Activated CD4-positive, alpha-beta T cell treated with anti-CD3 and anti-CD28 coated beads, Interleukin-2, amount 50 U/mL, for 1 hour (primary cell): ENCODE measurements around the gene TMEFF1.

Experiments
- DNase-seq: peaks from one replicate; pipeline ENCODE4 v3.0.0-alpha.2; 2020

The TMEFF1 gene

GRCh38 chr9:100448266-100448665, 24.7 kb upstream of the TMEFF1 start:
- no peak for DNase-seq

GRCh38 chr9:100449420-100449819, 23.5 kb upstream of the TMEFF1 start:
- no peak for DNase-seq

DNA sequence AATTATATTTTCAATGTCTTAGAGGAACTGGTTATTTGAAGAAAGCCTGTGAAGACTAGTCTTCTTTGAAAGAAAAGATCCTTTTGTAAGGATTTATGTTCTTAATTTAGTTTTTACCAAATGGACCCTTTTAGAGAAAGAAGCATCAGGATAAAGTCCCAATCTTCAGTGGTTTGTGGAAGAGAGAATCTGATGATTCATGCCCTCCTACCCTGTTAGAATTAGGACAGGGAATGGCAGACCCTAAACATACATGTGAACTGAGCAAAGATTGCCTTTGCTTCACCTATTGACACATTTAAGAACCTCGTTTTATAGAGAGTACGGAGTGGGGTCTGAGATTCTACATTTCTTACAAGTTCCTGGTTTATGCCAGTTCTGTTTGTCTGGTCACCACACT, 20.1 kb upstream of the TMEFF1 start:
- no peak for DNase-seq

GRCh38 chr9:100455470-100455869, 17.5 kb upstream of the TMEFF1 start:
- no peak for DNase-seq

- no peak for DNase-seq
Observed at GRCh38 chr9:100457517-100457916, 15.4 kb upstream of the TMEFF1 start.

- no peak for DNase-seq
Observed at GRCh38 chr9:100459963-100460362, 13.0 kb upstream of the TMEFF1 start.

GRCh38 chr9:100465274-100465673, 7.7 kb upstream of the TMEFF1 start:
- no peak for DNase-seq

- no peak for DNase-seq
Observed at GRCh38 chr9:100465761-100466160, 7.2 kb upstream of the TMEFF1 start.

- DNase-seq, result no peak
Observed at GRCh38 chr9:100466171-100466828, 6.6 kb upstream of the TMEFF1 start.

- DNase-seq, result no peak
Observed at GRCh38 chr9:100466829-100467221, 6.1 kb upstream of the TMEFF1 start.

DNA sequence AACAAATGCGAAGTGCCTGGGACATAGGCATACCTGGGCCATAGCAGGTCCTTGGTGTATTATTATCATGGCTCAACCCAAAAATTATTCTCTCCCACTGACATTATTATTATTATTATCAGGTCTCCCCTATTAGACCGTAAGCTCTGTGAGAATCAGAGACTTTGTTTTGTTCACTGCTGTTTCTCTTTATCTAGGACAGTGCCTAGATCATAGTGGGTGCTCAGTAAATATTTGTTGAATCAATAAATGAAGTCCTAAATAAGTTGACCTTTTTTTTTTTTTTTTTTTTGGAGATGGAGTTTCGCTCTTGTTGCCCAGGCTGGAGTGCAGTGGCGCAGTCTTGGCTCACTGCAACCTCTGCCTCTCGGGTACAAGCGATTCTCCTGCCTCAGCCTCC, 4.9 kb upstream of the TMEFF1 start:
- DNase-seq, result no peak

- no peak for DNase-seq
Observed at GRCh38 chr9:100472268-100472667, 681 bp upstream of the TMEFF1 start.

DNA sequence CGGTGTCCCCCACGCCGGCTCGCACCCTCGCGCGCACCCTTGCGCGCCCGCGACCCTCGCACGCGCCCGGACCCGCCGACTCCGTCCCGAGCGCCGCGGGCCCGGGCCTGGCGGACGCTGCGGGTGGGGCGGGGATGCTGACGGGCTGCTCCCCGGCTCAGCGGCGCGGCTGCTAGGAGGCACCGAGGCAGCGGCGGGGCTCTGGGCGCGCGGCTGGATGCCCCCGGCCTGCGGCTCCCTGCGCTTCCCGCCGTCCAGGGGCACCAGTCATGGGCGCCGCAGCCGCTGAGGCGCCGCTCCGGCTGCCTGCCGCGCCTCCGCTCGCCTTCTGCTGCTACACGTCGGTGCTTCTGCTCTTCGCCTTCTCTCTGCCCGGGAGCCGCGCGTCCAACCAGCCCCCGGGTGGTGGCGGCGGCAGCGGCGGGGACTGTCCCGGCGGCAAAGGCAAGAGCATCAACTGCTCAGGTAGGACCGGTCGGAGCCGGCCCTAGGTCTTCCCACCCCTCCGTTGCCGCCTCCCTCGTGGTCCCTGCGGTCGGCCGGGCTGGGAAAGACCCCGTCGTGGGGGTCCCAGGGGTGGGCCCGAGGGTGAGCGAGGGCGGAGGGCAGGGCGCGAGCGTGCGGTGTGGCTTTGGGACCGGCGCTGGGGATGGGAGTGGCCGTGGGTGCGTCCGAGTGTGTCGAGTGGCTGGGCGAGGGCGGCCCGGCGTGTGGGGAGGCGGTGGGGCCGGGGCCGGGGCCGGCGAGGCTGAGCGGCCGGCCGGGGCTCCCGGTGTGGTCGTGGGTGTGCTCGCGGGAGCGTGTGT, 530 bp downstream of the TMEFF1 start:
- DNase-seq, result peak; percentile 16

- DNase-seq, result no peak
Observed at GRCh38 chr9:100474082-100474923, 1.4 kb downstream of the TMEFF1 start.

- DNase-seq, result no peak
Observed at GRCh38 chr9:100474924-100475276, 2.0 kb downstream of the TMEFF1 start.

GRCh38 chr9:100477241-100477640, 4.3 kb downstream of the TMEFF1 start:
- no peak for DNase-seq

DNA sequence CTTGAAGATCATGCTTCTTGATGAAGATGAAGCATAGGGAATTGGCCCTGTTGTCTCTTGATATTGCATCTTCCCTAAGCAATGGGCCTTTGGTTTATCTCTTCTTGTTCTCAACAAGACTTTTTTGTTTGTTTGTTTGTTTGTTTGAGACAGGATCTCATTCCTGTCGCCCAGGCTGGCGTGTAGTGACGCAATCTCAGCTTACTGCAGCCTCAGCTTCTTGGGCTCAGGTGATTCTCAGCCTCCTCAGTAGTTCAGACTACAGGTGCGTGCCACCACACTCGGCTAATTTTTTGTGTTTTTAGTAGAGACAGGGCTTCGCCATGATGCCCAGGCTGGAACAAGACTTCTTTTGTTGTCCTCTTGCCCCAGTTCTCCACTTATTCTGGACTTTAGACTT, 5.2 kb downstream of the TMEFF1 start:
- no peak for DNase-seq

GRCh38 chr9:100479820-100480219, 6.9 kb downstream of the TMEFF1 start:
- no peak for DNase-seq

DNA sequence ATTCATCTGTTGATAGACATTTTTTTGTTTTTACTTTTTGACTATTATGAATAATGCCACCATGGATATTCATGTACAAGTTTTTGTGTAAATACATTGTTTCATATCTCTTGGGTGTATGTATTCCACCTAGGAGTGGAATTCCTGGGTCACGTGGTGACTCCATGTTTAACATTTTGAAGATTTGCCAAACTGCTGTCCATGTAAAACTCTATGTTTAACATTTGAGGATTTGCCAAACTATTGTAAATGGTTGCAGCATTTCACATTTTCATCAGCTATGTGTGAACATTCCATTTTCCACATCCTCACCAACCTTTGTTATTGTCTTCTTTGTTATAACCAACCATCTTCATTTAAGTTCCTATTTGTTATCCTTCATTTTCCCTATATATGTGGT, 12.2 kb downstream of the TMEFF1 start:
- no peak for DNase-seq

DNA sequence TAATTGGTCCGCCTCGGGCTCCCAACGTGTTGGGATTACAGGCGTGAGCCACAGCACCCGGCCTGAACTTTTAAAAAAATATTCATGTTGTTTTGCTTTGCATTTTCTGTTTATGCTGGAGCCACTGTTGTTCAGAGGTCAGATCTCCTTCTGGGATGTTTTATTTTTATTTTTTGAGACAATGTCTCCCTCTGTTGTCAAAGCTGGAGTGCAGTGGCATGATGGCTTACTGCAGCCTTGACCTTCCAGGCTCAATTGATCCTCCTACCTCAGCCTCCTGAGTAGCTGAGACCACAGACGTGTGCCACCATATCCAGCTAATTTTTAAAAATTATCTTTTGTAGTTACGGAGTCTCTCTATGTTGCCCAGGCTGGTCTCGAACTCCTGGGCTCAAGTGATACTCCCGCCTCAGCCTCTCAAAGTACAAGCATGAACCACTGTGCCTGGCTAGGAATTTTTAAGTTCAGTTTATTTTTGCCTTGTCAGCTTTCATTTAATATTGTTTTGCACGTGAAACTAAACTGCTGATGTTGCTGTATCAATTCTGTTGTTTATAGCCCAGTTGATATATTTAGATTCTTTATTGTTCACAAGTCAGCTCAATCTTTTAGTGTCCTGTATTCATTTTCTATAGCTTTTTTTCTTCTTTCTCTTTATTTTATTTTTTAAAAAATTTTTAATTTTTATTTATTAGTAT, 13.7 kb downstream of the TMEFF1 start:
- no peak for DNase-seq

GRCh38 chr9:100488177-100488576, 15.2 kb downstream of the TMEFF1 start:
- DNase-seq, result no peak

DNA sequence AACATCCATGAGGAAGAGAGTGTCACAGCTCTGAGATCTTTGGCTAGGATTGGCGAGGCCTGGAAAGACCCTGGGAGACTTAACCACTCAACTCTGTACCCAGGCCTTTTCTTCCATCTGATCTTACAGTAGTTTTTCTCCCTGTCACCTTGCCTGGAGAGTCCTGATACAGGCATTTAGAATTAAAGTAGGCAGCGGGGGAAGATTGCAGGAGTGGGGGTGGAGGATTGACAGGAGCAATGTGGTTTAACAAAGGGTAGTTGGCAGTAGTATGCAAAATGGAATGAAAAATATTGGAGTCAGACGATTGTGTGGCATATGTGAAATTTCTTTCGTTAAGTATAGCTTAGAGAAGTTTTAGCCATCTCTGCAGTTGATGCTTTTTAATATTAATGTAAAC, 16.9 kb downstream of the TMEFF1 start:
- DNase-seq, result no peak

GRCh38 chr9:100492952-100493351, 20.0 kb downstream of the TMEFF1 start:
- no peak for DNase-seq
